Left renal cortex interstitium (tissue), 4 donors: Measurements from ENCODE around the gene DDX18. TPM values are rescaled to one million over a fixed set of nuclear protein-coding genes. Genes with fewer than 3 reads are reported as not detected.

Source experiments
- polyA plus RNA-seq, 4 donors: library from polyadenylated mRNA; unstranded; fragments of 120-200 nt; gene quantifications; one replicate each; pipeline ENCODE4 v1.2.1, GENCODE V29; 2013; ENCODE audit not compliant: insufficient read length in 4 of 4

The DDX18 gene
- polyA plus RNA-seq, 4 donors: 74.7 to 84.8 (median 81.6) TPM

Other genes with a start within 250 kb of the DDX18 start
- 10 to 100 TPM; 34.0 to 61.6 (median 45.3) TPM for gene CCDC93, start 199.4 kb downstream of the DDX18 start, polyA plus RNA-seq